Measurements from ENCODE around the gene FBXO3. TPM values are rescaled to one million over a fixed set of nuclear protein-coding genes. Genes with fewer than 3 reads are reported as not detected.
A peak's percentile ranks its signal among the peaks of the same experiment; 100 is the strongest.

Gene FBXO3
- total RNA-seq, 1 donor from 2014 or later, result 35.0 TPM

- no peak overlapping the region for H3K4me3 ChIP-seq (ENCODE audit: low read depth, low read length)
- no peak for TF ChIP-seq CTCF (IDR thresholded peaks at IDR 0.05; ENCODE audit: insufficient read depth, low read length, severe bottlenecking)
- H3K36me3 ChIP-seq (ENCODE audit: control insufficient read depth, insufficient read depth, low read length), result no peaks in the 10 kb centered on the region
- DNase-seq (ENCODE audit: low read depth) (no peak), FAIRE-seq (no peak)
- H3K27me3 ChIP-seq (ENCODE audit: control insufficient read depth, insufficient read depth, low read length), result no peaks in the 10 kb centered on the region
Observed at GRCh38 chr11:33698921-33699320, 75.4 kb downstream of the FBXO3 start.

- no peak for TF ChIP-seq CTCF (IDR thresholded peaks at IDR 0.05; ENCODE audit: insufficient read depth, low read length, severe bottlenecking)
- peak; percentile 28 for FAIRE-seq
- H3K36me3 ChIP-seq (ENCODE audit: control insufficient read depth, insufficient read depth, low read length), result no peaks in the 10 kb centered on the region
Observed at GRCh38 chr11:33697997-33698396, 76.3 kb downstream of the FBXO3 start.

GRCh38 chr11:33696931-33697638, 77.2 kb downstream of the FBXO3 start:
- no peak for TF ChIP-seq CTCF (IDR thresholded peaks at IDR 0.05; ENCODE audit: insufficient read depth, low read length, severe bottlenecking)
- no peak overlapping the region for H3K4me3 ChIP-seq (ENCODE audit: low read depth, low read length)
- FAIRE-seq (no peak), DNase-seq (ENCODE audit: low read depth) (peak; percentile 81)
- H3K36me3 ChIP-seq (ENCODE audit: control insufficient read depth, insufficient read depth, low read length), result no peaks in the 10 kb centered on the region
- no peaks in the 10 kb centered on the region for H3K27me3 ChIP-seq (ENCODE audit: control insufficient read depth, insufficient read depth, low read length)

More at GRCh38 chr11:33697997-33698396, 76.3 kb downstream of the FBXO3 start:
- no peak for DNase-seq (ENCODE audit: low read depth)
- H3K27me3 ChIP-seq (ENCODE audit: control insufficient read depth, insufficient read depth, low read length), result no peaks in the 10 kb centered on the region
- H3K4me3 ChIP-seq (ENCODE audit: low read depth, low read length), result no peak overlapping the region

GRCh38 chr11:33696411-33696810, 77.9 kb downstream of the FBXO3 start:
- FAIRE-seq, result no peak
- no peak for TF ChIP-seq CTCF (IDR thresholded peaks at IDR 0.05; ENCODE audit: insufficient read depth, low read length, severe bottlenecking)
- DNase-seq (ENCODE audit: low read depth), result no peak
- H3K27me3 ChIP-seq (ENCODE audit: control insufficient read depth, insufficient read depth, low read length), result no peaks in the 10 kb centered on the region
- no peak overlapping the region for H3K4me3 ChIP-seq (ENCODE audit: low read depth, low read length)
- no peaks in the 10 kb centered on the region for H3K36me3 ChIP-seq (ENCODE audit: control insufficient read depth, insufficient read depth, low read length)

- FAIRE-seq, result no peak
- no peak for DNase-seq (ENCODE audit: low read depth)
- TF ChIP-seq CTCF (IDR thresholded peaks at IDR 0.05; ENCODE audit: insufficient read depth, low read length, severe bottlenecking), result no peak
- no peaks in the 10 kb centered on the region for H3K27me3 ChIP-seq (ENCODE audit: control insufficient read depth, insufficient read depth, low read length)
- H3K4me3 ChIP-seq (ENCODE audit: low read depth, low read length), result no peak overlapping the region
- no peaks in the 10 kb centered on the region for H3K36me3 ChIP-seq (ENCODE audit: control insufficient read depth, insufficient read depth, low read length)
Observed at GRCh38 chr11:33695051-33695566, 79.2 kb downstream of the FBXO3 start.

All from bronchial epithelial cell (primary cell).